GM12878 (cell line): ENCODE data around the gene AEBP1. TPM values are rescaled to one million over a fixed set of nuclear protein-coding genes. Genes with fewer than 3 reads are reported as not detected.

Experiments used
- POLR2A ChIP-seq: IDR thresholded peaks from 2 replicates; pipeline ENCODE4 v1.6.1; 2011; ENCODE audit warnings: low read depth, mild to moderate bottlenecking, low read length
- PRDM15 ChIP-seq: fragments of 450-650 bp; formaldehyde crosslinking; IDR thresholded peaks from 2 replicates; pipeline ENCODE4 v1.4.0; 2020; ENCODE audit warnings: mild to moderate bottlenecking, moderate library complexity
- RB1 ChIP-seq: fragments of 450-650 bp; formaldehyde crosslinking; IDR thresholded peaks from 2 replicates; pipeline ENCODE4 v1.6.1; 2017; ENCODE audit warnings: mild to moderate bottlenecking, borderline replicate concordance
- ZNF592 ChIP-seq: fragments of 450-650 bp; IDR thresholded peaks from 2 replicates; pipeline ENCODE4 v1.6.1; 2017; ENCODE audit warnings: mild to moderate bottlenecking, moderate library complexity
- polyA plus RNA-seq, 11 experiments: library from polyadenylated mRNA; depleted of rRNA in 4 of 11; unstranded in 6 of 11; stranded (reverse) in 5 of 11; fragments of >200 nt; fragmentation: Nextera tagmentation in 4 of 11; fragmentation: Illumina TruSeq in 1 of 11; extraction: Ambion mirVana in 4 of 11; extraction: Trizol in 1 of 11; gene quantifications; 1 replicate in 1 of 11; 2 replicates in 10 of 11; pipeline versions ENCODE4 v1.2.1 to v1.2.3, GENCODE V29; 2011 to 2016; ENCODE audit warnings: inconsistent platforms in 2 of 11, missing spikeins in 2 of 11, low read depth in 1 of 11
- total RNA-seq, 4 experiments: library from RNA; depleted of rRNA in 3 of 4; stranded (reverse); fragments of >200 nt in 3 of 4; fragmentation: Illumina TruSeq in 1 of 4; extraction: Trizol in 1 of 4; gene quantifications; 2 replicates each; pipeline versions ENCODE4 v1.2.1 to v1.2.3, GENCODE V29; 2013 to 2021

AEBP1 gene
- total and polyA plus RNA-seq, 10 of the 15 experiments (the other 5 are each of a cell fraction or from before 2014, with no cell fraction given) = 0.06 to 0.23 (median 0.11) TPM; not detected in 5

- no peak for TF ChIP-seq PRDM15 (CRISPR knock-in tag)
- no peak for TF ChIP-seq ZNF592
- no peak for TF ChIP-seq RB1
- no peak for TF ChIP-seq POLR2A
- TF ChIP-seq, all 136 proteins: peak for 0
These were observed 58.0 kb downstream of the AEBP1 start (continued) for GRCh38 chr7:44162179-44162578.
